ENCODE measurements around the gene NUCB1.
"Not testable (repeated sequence)": the region's sequence is repeated elsewhere in the genome, so short reads cannot be mapped to it uniquely, and the experiment has no call there.

NUCB1 gene

DNA sequence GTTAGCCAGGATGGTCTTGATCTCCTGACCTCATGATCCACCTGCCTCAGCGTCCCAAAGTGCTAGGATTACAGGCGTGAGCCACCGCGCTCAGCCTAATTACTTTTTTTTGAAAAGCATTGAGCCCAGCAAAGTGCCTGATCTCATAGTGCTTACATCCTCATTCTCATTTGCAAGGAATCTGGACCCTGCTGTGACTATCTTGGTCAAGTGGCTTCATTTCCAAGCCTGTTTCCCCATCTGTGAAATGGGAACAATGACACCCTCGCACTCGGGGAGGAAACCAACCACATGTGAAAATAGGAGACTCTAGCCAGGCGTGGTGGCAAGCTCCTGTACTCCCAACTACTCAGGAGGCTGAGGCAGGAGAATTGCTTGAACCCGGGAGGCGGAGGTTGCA, 30.1 kb upstream of the NUCB1 start:
- no peak for DNase-seq
- Mint-ChIP-seq H3K27ac (no peak overlapping the region), H3K27me3 (peaks cover 0 to 5% of the 10 kb centered on the region in 2 donors)

DNA sequence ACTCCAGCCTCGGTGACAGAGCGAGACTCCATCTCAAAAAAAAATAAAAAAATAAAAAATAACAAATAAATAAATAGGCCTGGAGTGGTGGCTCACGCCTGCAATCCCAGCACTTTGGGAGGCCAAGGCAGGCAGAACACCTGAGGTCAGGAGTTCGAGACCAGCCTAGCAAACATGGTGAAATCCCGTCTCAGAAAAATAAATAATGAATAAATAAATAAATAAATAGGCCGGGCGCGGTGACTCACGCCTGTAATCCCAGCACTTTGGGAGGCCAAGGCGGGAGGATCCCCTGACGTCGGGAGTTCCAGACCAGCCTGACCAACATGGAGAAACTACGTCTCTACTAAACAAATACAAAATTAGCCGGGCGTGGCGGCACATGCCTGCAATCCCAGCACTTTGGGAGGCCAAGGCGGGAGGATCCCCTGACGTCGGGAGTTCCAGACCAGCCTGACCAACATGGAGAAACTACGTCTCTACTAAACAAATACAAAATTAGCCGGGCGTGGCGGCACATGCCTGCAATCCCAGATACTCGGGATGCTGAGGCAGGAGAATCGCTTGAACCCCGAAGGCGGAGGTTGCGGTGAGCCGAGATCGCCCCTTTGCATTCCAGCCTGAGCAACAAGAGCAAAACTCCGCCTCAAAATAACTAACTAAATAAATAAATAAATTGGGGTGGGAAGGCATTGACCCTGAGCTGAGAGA, 28.5 kb upstream of the NUCB1 start:
- not testable (repeated sequence) for H3K9me3 Mint-ChIP-seq; DNase-seq; H3K27me3 Mint-ChIP-seq; ATAC-seq (replicated peaks)
- H3K27ac Mint-ChIP-seq = peak overlapping the region; percentile 100
- H3K36me3 Mint-ChIP-seq = peaks cover 38 to 45% of the 10 kb centered on the region in 2 donors
- H3K4me1 Mint-ChIP-seq = peaks cover 31 to 44% of the 10 kb centered on the region in 2 donors
- peak overlapping the region; percentile 99 for H3K4me3 Mint-ChIP-seq

More for the DNA sequence above, 30.1 kb upstream of the NUCB1 start:
- peaks cover 23 to 29% of the 10 kb centered on the region in 2 donors for H3K36me3 Mint-ChIP-seq
- no peaks in the 10 kb centered on the region for H3K9me3 Mint-ChIP-seq
- H3K4me3 Mint-ChIP-seq = no peak overlapping the region
- peaks cover 23 to 28% of the 10 kb centered on the region in 2 donors for H3K4me1 Mint-ChIP-seq
- no peak for ATAC-seq (replicated peaks)

- peak within 1 kb of the TSS; percentile 100 for H3K27ac Mint-ChIP-seq
- ATAC-seq (replicated peaks) (peak; percentile 48 to 61), DNase-seq (peak; percentile 98)
- peaks cover 41 to 48% of the 10 kb centered on the region in 2 donors for H3K36me3 Mint-ChIP-seq
- H3K4me1 Mint-ChIP-seq = peaks cover 31 to 47% of the 10 kb centered on the region in 2 donors
- no peaks in the 10 kb centered on the region for H3K27me3 Mint-ChIP-seq
- H3K9me3 Mint-ChIP-seq = no peaks in the 10 kb centered on the region
- H3K4me3 Mint-ChIP-seq = peak within 1 kb of the TSS; percentile 99
Observed at GRCh38 chr19:48872182-48872883, 27.8 kb upstream of the NUCB1 start, which contains the start of gene PPP1R15A. PPP1R15A (plus strand) TSS chr19:48872421; CDS start chr19:48873234, 813 bp downstream.

GRCh38 chr19:48872884-48873475, 27.1 kb upstream of the NUCB1 start:
- Mint-ChIP-seq H3K36me3 (peaks cover 48 to 55% of the 10 kb centered on the region in 2 donors), H3K4me1 (peaks cover 34 to 53% of the 10 kb centered on the region in 2 donors), H3K4me3 (peak overlapping the region; percentile 99), H3K27ac (peak overlapping the region; percentile 100), H3K27me3 (no peaks in the 10 kb centered on the region), H3K9me3 (no peaks in the 10 kb centered on the region)
- ATAC-seq (replicated peaks) (peak; percentile 55 to 56), DNase-seq (peak; percentile 69)

DNA sequence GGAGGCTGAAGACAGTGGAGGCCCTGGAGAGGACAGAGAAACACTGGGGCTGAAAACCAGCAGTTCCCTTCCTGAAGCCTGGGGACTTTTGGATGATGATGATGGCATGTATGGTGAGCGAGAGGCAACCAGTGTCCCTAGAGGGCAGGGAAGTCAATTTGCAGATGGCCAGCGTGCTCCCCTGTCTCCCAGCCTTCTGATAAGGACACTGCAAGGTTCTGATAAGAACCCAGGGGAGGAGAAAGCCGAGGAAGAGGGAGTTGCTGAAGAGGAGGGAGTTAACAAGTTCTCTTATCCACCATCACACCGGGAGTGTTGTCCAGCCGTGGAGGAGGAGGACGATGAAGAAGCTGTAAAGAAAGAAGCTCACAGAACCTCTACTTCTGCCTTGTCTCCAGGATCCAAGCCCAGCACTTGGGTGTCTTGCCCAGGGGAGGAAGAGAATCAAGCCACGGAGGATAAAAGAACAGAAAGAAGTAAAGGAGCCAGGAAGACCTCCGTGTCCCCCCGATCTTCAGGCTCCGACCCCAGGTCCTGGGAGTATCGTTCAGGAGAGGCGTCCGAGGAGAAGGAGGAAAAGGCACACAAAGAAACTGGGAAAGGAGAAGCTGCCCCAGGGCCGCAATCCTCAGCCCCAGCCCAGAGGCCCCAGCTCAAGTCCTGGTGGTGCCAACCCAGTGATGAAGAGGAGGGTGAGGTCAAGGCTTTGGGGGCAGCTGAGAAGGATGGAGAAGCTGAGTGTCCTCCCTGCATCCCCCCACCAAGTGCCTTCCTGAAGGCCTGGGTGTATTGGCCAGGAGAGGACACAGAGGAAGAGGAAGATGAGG, 26.4 kb upstream of the NUCB1 start:
- Mint-ChIP-seq H3K4me1 (peaks cover 31 to 53% of the 10 kb centered on the region in 2 donors), H3K36me3 (peaks cover 49 to 62% of the 10 kb centered on the region in 2 donors)

GRCh38 chr19:48874303-48875135, 25.6 kb upstream of the NUCB1 start:
- Mint-ChIP-seq H3K27me3 (no peaks in the 10 kb centered on the region), H3K4me3 (peak overlapping the region; percentile 99), H3K9me3 (no peaks in the 10 kb centered on the region), H3K4me1 (peaks cover 31 to 53% of the 10 kb centered on the region in 2 donors), H3K27ac (peak overlapping the region; percentile 100), H3K36me3 (peaks cover 49 to 64% of the 10 kb centered on the region in 2 donors)
- ATAC-seq (replicated peaks) = peak; percentile 0 to 2
- DNase-seq = no peak

More for the DNA sequence above, 26.4 kb upstream of the NUCB1 start:
- H3K4me3 Mint-ChIP-seq = peak overlapping the region; percentile 99
- H3K27me3 Mint-ChIP-seq = no peaks in the 10 kb centered on the region
- ATAC-seq (replicated peaks) (no peak), DNase-seq (no peak)
- no peaks in the 10 kb centered on the region for H3K9me3 Mint-ChIP-seq
- H3K27ac Mint-ChIP-seq = peak overlapping the region; percentile 100

- peak; percentile 48 for DNase-seq
- H3K9me3 Mint-ChIP-seq; H3K27me3 Mint-ChIP-seq; ATAC-seq (replicated peaks): not testable (repeated sequence)
- H3K4me3 Mint-ChIP-seq = peak overlapping the region; percentile 99
- peaks cover 36 to 58% of the 10 kb centered on the region in 2 donors for H3K4me1 Mint-ChIP-seq
- H3K36me3 Mint-ChIP-seq = peaks cover 49 to 66% of the 10 kb centered on the region in 2 donors
- peak overlapping the region; percentile 100 for H3K27ac Mint-ChIP-seq
Observed at GRCh38 chr19:48876043-48876981, 23.8 kb upstream of the NUCB1 start.

GRCh38 chr19:48877855-48878195, 22.3 kb upstream of the NUCB1 start:
- Mint-ChIP-seq H3K4me1 (peaks cover 35 to 54% of the 10 kb centered on the region in 2 donors), H3K27ac (peak overlapping the region; percentile 85), H3K9me3 (no peaks in the 10 kb centered on the region), H3K36me3 (peaks cover 45 to 58% of the 10 kb centered on the region in 2 donors), H3K4me3 (peak overlapping the region in 1 of 2 donors; percentile 36), H3K27me3 (no peaks in the 10 kb centered on the region)
- DNase-seq (no peak), ATAC-seq (replicated peaks) (no peak)

DNA sequence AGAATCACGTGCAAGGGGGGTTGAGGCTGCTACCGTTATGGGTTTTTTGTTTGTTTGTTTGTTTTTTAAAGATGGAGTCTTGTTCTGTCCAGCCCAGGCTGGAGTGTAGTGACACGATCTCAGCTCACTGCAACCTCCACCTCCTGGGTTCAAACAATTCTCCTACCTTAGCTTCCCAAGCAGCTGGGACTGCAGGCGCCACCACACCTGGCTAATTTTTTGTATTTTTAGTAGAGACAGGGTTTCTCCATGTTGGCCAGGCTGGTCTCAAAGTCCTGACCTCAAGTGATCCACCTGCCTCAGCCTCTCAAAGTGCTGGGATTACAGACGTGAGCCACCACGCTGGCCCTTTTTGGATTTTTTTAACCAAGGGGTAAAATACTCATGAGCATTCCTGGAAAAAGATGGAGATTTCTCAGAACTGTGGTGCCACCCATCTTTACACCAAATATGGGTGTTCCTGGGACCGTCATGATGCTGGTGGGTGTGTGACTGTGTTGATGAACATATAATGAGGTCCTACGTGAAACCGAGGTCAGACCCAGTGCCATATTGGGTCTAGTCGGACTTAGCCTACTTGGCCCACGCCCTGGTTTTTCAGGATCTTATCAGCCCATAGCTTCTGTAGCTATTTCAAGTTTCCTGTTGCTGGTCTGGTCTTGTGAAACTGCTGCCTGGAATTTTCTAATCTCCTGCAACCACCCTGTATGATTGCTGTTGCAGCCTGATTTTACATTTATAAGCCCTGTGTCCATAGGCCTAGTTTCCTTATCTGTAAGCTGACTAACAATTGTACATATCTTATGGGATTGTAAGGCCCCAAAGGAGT, 21.7 kb upstream of the NUCB1 start:
- DNase-seq = no peak

DNA sequence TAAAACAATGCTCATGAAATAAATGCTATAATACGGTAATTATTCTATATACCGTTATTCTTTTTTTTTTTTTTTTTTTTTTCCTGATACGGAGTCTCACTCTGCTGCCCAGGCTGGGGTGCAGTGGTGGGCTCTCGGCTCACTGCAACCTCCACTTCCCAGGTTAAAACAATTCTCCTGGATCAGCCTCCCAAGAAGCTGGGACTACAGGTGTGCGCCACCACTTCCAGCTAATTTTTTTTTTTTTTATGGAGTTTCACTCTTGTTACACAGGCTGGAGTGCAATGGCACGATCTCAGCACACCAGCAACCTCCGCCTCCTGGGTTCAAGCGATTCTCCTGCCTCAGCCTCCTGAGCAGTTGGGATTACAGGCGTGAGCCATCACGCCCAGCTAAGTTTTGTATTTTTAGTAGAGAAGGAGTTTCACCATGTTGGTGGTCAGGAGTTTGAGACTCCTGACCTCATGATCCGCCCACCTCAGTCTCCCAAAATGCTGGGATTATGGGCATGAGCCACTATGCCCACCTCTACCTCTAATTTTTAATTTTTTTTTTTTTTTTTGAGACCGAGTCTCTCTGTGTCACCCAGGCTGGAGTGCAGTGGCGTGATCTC, 21.0 kb upstream of the NUCB1 start:
- peaks cover 24 to 43% of the 10 kb centered on the region in 2 donors for H3K4me1 Mint-ChIP-seq
- peak overlapping the region; percentile 56 for H3K27ac Mint-ChIP-seq
- peaks cover 34 to 45% of the 10 kb centered on the region in 2 donors for H3K36me3 Mint-ChIP-seq
- ATAC-seq (replicated peaks) (no peak), DNase-seq (no peak)
- H3K9me3 Mint-ChIP-seq = no peaks in the 10 kb centered on the region
- no peaks in the 10 kb centered on the region for H3K27me3 Mint-ChIP-seq
- no peak overlapping the region for H3K4me3 Mint-ChIP-seq

More for the DNA sequence above, 21.7 kb upstream of the NUCB1 start:
- no peaks in the 10 kb centered on the region for H3K9me3 Mint-ChIP-seq
- peak overlapping the region; percentile 85 for H3K27ac Mint-ChIP-seq
- H3K4me3 Mint-ChIP-seq = peak overlapping the region in 1 of 2 donors; percentile 36
- peaks cover 41 to 52% of the 10 kb centered on the region in 2 donors for H3K36me3 Mint-ChIP-seq
- H3K4me1 Mint-ChIP-seq = peaks cover 31 to 50% of the 10 kb centered on the region in 2 donors
- no peak for ATAC-seq (replicated peaks)
- H3K27me3 Mint-ChIP-seq = no peaks in the 10 kb centered on the region

GRCh38 chr19:48879696-48880095, 20.4 kb upstream of the NUCB1 start:
- peaks cover 19 to 38% of the 10 kb centered on the region in 2 donors for H3K4me1 Mint-ChIP-seq
- peaks cover 28 to 39% of the 10 kb centered on the region in 2 donors for H3K36me3 Mint-ChIP-seq
- H3K4me3 Mint-ChIP-seq; H3K27ac Mint-ChIP-seq; H3K9me3 Mint-ChIP-seq; ATAC-seq (replicated peaks); DNase-seq; H3K27me3 Mint-ChIP-seq: not testable (repeated sequence)
